Choroid plexus epithelial cell (primary cell): ENCODE measurements around the gene EEPD1.

Source experiments
- DNase-seq: peaks from one replicate; pipeline ENCODE4 v3.0.0-alpha.2; 2010; ENCODE audit warnings: low read depth
- H3K4me3 ChIP-seq: 2 replicates; pipeline ENCODE4 v1.5.1; 2011; ENCODE audit warnings: low read depth, mild to moderate bottlenecking, control low read depth, low read length, moderate library complexity
- TF ChIP-seq, protein P1 (sequence below): conservative IDR thresholded peaks from 2 replicates; pipeline ENCODE4 v1.5.1; 2011; ENCODE audit warnings: low read depth, mild to moderate bottlenecking, control low read depth, inconsistent platforms, low read length, moderate library complexity

The EEPD1 gene

DNA sequence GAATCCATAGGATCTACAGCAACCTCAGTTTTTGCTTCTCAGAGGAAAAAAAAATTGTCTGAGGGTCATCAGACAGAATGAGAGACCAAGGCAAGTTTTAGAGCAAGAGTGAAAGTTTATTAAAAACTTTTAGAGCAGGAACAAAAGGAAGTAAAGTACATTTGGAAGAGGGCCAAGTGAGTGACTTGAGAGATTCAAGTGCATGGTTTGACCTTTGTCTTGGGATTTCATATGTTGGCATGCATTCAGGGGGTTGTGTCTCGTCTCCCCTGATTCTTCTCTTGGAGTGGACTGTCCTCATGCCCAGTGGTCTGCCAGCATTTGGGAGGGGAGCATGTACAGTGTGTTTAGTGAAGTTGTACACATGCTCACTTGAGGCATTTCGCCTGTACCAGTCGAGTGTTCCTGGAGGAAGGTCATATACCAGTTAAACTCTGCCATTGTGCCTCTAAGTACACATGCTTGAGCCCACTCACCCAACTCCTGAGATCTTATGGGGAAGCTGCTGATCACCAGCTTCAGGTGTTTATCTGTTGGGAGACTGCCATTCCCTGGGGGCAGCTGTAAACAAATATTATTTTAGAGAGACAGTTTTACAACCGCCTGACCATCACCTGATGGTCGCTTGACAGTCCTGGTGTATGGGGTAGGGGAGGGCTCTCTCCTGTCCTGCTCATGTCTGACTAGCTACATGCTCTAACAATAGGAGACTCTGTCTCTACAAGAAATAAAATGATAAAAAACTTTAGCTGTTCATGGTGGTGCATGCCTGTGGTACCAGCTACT, 109.4 kb downstream of the EEPD1 start:
- TF ChIP-seq, protein P1, sequence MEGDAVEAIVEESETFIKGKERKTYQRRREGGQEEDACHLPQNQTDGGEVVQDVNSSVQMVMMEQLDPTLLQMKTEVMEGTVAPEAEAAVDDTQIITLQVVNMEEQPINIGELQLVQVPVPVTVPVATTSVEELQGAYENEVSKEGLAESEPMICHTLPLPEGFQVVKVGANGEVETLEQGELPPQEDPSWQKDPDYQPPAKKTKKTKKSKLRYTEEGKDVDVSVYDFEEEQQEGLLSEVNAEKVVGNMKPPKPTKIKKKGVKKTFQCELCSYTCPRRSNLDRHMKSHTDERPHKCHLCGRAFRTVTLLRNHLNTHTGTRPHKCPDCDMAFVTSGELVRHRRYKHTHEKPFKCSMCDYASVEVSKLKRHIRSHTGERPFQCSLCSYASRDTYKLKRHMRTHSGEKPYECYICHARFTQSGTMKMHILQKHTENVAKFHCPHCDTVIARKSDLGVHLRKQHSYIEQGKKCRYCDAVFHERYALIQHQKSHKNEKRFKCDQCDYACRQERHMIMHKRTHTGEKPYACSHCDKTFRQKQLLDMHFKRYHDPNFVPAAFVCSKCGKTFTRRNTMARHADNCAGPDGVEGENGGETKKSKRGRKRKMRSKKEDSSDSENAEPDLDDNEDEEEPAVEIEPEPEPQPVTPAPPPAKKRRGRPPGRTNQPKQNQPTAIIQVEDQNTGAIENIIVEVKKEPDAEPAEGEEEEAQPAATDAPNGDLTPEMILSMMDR = no peak
- peak; percentile 47 for DNase-seq
- H3K4me3 ChIP-seq = no peak overlapping the region

DNA sequence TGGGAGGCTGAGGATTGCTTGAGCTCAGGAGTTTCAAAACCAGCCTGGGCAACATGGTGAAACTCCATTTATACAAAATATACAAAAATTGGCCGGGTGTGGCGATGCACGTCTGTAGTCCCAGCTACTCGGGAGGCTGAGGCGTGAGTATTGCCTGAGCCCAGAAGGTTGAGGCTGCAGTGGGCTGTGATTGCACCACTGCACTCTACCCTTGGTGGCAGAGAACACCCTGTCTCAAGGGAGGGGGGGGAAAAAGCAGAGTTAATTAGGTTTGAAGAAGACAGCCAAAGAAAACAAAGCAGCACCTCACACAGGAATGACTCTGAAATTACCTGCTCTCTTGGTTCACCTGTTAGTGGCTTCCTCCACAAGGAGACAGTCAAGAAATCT, 110.0 kb downstream of the EEPD1 start:
- H3K4me3 ChIP-seq = no peak overlapping the region
- DNase-seq = no peak
- TF ChIP-seq, protein P1 = no peak

GRCh38 chr7:36264123-36264801, 111.2 kb downstream of the EEPD1 start:
- no peak for DNase-seq
- TF ChIP-seq, protein P1 = no peak
- H3K4me3 ChIP-seq = no peak overlapping the region

DNA sequence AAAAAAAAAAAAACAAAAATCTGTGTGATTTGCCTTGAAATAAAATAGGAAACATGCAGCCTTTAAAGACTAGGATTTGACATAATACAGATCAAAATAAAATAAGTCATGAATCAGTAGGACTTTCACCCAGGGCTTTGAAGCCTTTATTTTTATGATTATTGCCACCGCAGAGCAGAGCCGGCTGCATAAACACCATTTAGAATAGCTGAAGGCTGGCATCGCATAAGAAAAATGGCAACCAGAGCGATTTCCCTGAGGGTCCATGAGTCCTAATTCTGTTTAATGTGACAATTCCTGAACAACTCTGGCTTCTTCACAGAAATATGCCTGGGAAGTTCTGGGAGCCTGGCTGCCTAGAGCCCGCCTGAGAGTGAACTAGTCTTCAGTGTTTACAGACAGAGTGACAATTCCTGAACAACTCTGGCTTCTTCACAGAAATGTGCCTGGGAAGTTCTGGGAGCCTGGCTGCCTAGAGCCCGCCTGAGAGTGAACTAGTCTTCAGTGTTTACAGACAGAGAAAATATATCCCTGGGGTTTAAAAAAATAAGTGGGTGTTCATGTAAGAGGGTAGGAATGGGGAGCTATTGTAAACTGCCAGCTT, 112.0 kb downstream of the EEPD1 start:
- DNase-seq = no peak
- TF ChIP-seq, protein P1 = no peak
- no peak overlapping the region for H3K4me3 ChIP-seq

GRCh38 chr7:36265680-36266079, 112.6 kb downstream of the EEPD1 start:
- TF ChIP-seq, protein P1 = no peak
- H3K4me3 ChIP-seq = no peak overlapping the region
- DNase-seq = peak; percentile 41

GRCh38 chr7:36266190-36266589, 113.1 kb downstream of the EEPD1 start:
- no peak overlapping the region for H3K4me3 ChIP-seq
- DNase-seq = no peak
- TF ChIP-seq, protein P1 = no peak
